Thoracic aorta (tissue), 2 donors: ENCODE results near the gene SLC24A3. TPM values are rescaled to one million over a fixed set of nuclear protein-coding genes. Genes with fewer than 3 reads are reported as not detected.

Experiments
- ATAC-seq: fragments of 150-250 bp; one replicate; pipeline ENCODE4 v1.8.0; 2017; ENCODE audit warnings: low read depth; ENCODE audit not compliant: insufficient number of reproducible peaks, low FRiP score
- DNase-seq: peaks from one replicate; pipeline ENCODE4 v3.0.0-alpha.2; 2020; ENCODE audit warnings: low spot score
- H3K27ac ChIP-seq, 2 donors: fragments of 200-600 bp; sonication (generic); 1 replicate in 1 of 2; 2 replicates in 1 of 2; pipeline ENCODE4 v1.5.1; 2016; ENCODE audit warnings: mild to moderate bottlenecking in 2 of 2, moderate library complexity in 2 of 2
- H3K27me3 ChIP-seq: fragments of 200-600 bp; sonication (generic); replicated peaks from 2 replicates; pipeline ENCODE4 v1.6.0; 2016; ENCODE audit warnings: mild to moderate bottlenecking; ENCODE audit not compliant: insufficient read depth
- H3K36me3 ChIP-seq: fragments of 200-600 bp; sonication (generic); one replicate; pipeline ENCODE4 v1.5.1; 2016
- H3K4me1 ChIP-seq, 2 donors: fragments of 200-600 bp; sonication (generic); 1 replicate in 1 of 2; 2 replicates in 1 of 2; pipeline versions ENCODE4 v1.5.1 to v1.6.0; 2016; ENCODE audit warnings: low read depth in 2 of 2, mild to moderate bottlenecking in 1 of 2; ENCODE audit not compliant: control insufficient read depth in 1 of 2
- H3K4me3 ChIP-seq: fragments of 200-600 bp; sonication (generic); 2 replicates; pipeline ENCODE4 v1.5.1; 2016; ENCODE audit warnings: mild to moderate bottlenecking
- H3K9me3 ChIP-seq: fragments of 200-600 bp; sonication (generic); 2 replicates; pipeline ENCODE4 v1.5.1; 2016
- CTCF ChIP-seq: fragments of 200-600 bp; sonication (generic); IDR thresholded peaks from one replicate; pipeline ENCODE4 v1.5.1; 2019; ENCODE audit warnings: antibody characterized with exemption
- total RNA-seq, 2 donors: library from RNA; depleted of rRNA; stranded (reverse); fragments of >200 nt; gene quantifications; one replicate each; pipeline versions ENCODE4 v1.1.0 to v1.2.3, GENCODE V29; 2016

SLC24A3 gene
- total RNA-seq, 2 donors from 2014 or later: 8.3 to 31.4 TPM

- DNase-seq (no peak), ATAC-seq (no peak)
- Histone ChIP-seq H3K9me3 (no peaks in the 10 kb centered on the region), H3K36me3 (no peaks in the 10 kb centered on the region), H3K4me3 (no peak overlapping the region), H3K4me1 (no peaks in the 10 kb centered on the region), H3K27ac (no peak overlapping the region), H3K27me3 (no peaks in the 10 kb centered on the region)
- no peak for TF ChIP-seq CTCF
Measured at GRCh38 chr20:19619904-19620430, 407.5 kb downstream of the SLC24A3 start.

GRCh38 chr20:19620446-19620845 lies 408.0 kb downstream of the SLC24A3 start:
- no peak for DNase-seq

DNA sequence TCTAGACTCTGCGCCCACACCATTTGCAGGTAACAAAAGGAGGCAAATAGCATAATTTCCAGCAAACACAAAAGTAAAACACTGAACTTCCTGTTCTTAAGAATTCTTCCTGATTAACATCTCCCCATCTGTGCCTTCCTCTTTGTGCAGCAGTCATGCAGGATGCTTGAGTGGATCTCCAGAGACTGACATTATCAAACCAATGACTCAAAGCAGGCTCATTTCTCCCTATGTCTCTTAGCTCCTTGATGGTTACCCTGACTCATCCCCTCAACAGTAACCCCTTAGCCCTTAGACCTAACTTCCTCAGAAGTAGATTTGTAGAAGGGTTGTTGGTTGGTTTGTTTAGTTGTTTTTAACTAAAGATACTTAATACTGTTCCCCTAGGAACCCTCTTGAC lies 408.6 kb downstream of the SLC24A3 start:
- TF ChIP-seq CTCF: no peak
- no peak for DNase-seq

More at GRCh38 chr20:19620446-19620845, 408.0 kb downstream of the SLC24A3 start:
- Histone ChIP-seq H3K27me3 (no peaks in the 10 kb centered on the region), H3K4me3 (no peak overlapping the region), H3K9me3 (no peaks in the 10 kb centered on the region), H3K27ac (no peak overlapping the region), H3K4me1 (no peaks in the 10 kb centered on the region), H3K36me3 (no peaks in the 10 kb centered on the region)
- no peak for TF ChIP-seq CTCF
- ATAC-seq: no peak

GRCh38 chr20:19624221-19624965 lies 412.0 kb downstream of the SLC24A3 start:
- ATAC-seq (no peak), DNase-seq (no peak)
- H3K9me3 ChIP-seq: no peaks in the 10 kb centered on the region
- no peak for TF ChIP-seq CTCF
- H3K27ac ChIP-seq: no peak overlapping the region
- no peaks in the 10 kb centered on the region for H3K27me3 ChIP-seq
- no peaks in the 10 kb centered on the region for H3K4me1 ChIP-seq
- H3K36me3 ChIP-seq: no peaks in the 10 kb centered on the region
- no peak overlapping the region for H3K4me3 ChIP-seq

More for the DNA sequence above, 408.6 kb downstream of the SLC24A3 start:
- no peak for ATAC-seq
- Histone ChIP-seq H3K4me1 (no peaks in the 10 kb centered on the region), H3K36me3 (no peaks in the 10 kb centered on the region), H3K27me3 (no peaks in the 10 kb centered on the region), H3K9me3 (no peaks in the 10 kb centered on the region), H3K4me3 (no peak overlapping the region), H3K27ac (no peak overlapping the region)

GRCh38 chr20:19625426-19625825 lies 413.0 kb downstream of the SLC24A3 start:
- Histone ChIP-seq H3K4me3 (no peak overlapping the region), H3K4me1 (no peaks in the 10 kb centered on the region), H3K27ac (no peak overlapping the region), H3K27me3 (no peaks in the 10 kb centered on the region), H3K9me3 (no peaks in the 10 kb centered on the region), H3K36me3 (no peaks in the 10 kb centered on the region)
- DNase-seq (no peak), ATAC-seq (no peak)
- TF ChIP-seq CTCF: no peak
